ENCODE measurements around the gene STRA8. TPM values are rescaled to one million over a fixed set of nuclear protein-coding genes. Genes with fewer than 3 reads are reported as not detected.

Gene STRA8
- total and polyA plus RNA-seq, 7 donors: not detected

DNA sequence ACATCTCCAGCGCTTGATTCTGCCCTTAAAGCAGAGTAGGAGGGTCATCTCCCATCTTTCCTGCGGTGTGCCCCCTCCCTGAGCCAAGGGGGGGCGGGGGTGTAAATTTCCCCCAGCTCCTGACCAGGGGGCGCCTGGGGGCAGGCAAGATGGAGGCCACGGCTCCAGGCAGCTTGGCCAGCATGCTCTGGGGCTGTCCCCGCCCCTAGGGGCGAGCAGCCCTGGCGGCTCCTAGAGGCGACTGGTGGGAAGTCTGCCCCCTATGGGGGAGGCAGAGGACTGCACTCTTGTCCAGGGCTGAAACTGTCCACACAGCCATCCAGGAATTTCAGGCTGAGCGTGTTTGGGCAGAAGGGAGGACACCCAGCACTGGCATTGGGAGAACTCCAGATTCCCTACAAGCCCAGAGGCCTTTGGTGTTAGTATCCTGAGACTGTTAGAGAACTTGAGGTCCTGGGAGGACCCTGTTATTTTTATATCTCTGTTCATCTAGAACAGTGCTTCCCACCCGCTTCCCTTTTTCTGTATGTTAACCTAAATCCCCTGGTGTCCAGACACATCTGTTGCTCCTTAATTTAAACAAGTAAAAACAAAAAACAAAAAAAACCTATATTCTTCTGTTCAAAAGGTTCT lies 4.6 kb downstream of the STRA8 start:
- ATAC-seq: no peak
- intact Hi-C loops (cut with DNase I): no loop called here
- H3K27ac ChIP-seq: no peak overlapping the region

GRCh38 chr7:135239263-135239662 lies 5.6 kb downstream of the STRA8 start:
- no peaks in the 10 kb centered on the region for H3K36me3 ChIP-seq (ENCODE audit: insufficient read depth in 1 of 2, low read depth in 1 of 2)
- WGBS, 3 donors: 93 to 94% (median 93%) methylated on average over 7 of the region's 7 CpGs
- intact Hi-C loops (cut with DNase I): no loop called here
- H3K4me1 ChIP-seq: no peaks in the 10 kb centered on the region
- DNase-seq: no peak
- no peaks in the 10 kb centered on the region for H3K27me3 ChIP-seq (ENCODE audit: insufficient read depth in 3 of 3, low read length in 2 of 3)
- no peak for ATAC-seq
- H3K9me3 ChIP-seq: no peaks in the 10 kb centered on the region
- TF ChIP-seq, protein P1, sequence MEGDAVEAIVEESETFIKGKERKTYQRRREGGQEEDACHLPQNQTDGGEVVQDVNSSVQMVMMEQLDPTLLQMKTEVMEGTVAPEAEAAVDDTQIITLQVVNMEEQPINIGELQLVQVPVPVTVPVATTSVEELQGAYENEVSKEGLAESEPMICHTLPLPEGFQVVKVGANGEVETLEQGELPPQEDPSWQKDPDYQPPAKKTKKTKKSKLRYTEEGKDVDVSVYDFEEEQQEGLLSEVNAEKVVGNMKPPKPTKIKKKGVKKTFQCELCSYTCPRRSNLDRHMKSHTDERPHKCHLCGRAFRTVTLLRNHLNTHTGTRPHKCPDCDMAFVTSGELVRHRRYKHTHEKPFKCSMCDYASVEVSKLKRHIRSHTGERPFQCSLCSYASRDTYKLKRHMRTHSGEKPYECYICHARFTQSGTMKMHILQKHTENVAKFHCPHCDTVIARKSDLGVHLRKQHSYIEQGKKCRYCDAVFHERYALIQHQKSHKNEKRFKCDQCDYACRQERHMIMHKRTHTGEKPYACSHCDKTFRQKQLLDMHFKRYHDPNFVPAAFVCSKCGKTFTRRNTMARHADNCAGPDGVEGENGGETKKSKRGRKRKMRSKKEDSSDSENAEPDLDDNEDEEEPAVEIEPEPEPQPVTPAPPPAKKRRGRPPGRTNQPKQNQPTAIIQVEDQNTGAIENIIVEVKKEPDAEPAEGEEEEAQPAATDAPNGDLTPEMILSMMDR (IDR thresholded peaks at IDR 0.05): no peak
- no peak overlapping the region for H3K4me3 ChIP-seq
- no peak overlapping the region for H3K27ac ChIP-seq

More for the DNA sequence above, 4.6 kb downstream of the STRA8 start:
- TF ChIP-seq, protein P1 (IDR thresholded peaks at IDR 0.05): peak; percentile 12
- WGBS, 3 donors: 89 to 92% (median 89%) methylated on average over 11 of the region's 11 CpGs
- H3K27me3 ChIP-seq (ENCODE audit: insufficient read depth in 3 of 3, low read length in 2 of 3): no peaks in the 10 kb centered on the region
- H3K4me3 ChIP-seq: no peak overlapping the region
- no peak for DNase-seq
- H3K9me3 ChIP-seq: no peaks in the 10 kb centered on the region
- H3K4me1 ChIP-seq: no peaks in the 10 kb centered on the region
- no peaks in the 10 kb centered on the region for H3K36me3 ChIP-seq (ENCODE audit: insufficient read depth in 1 of 2, low read depth in 1 of 2)

DNA sequence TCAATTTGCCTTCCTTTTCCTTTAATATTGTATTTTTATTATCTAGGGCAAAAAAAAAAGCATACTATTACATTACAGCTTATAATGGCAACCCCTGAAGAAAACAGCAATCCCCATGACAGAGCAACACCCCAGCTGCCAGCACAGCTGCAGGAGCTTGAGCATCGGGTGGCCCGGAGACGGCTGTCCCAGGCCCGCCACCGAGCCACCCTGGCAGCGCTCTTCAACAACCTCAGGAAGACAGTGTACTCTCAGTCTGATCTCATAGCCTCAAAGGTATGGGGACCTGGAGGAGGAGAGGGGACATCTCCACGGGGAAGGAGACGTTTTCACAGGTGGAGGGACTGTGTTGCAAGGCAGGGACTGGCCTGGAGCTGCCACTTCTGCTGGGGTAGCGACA lies 6.8 kb downstream of the STRA8 start:
- no peak for ATAC-seq
- 37 to 60% (median 46%) methylated on average over 9 of the region's 9 CpGs for WGBS, 3 donors
- H3K27me3 ChIP-seq (ENCODE audit: insufficient read depth in 3 of 3, low read length in 2 of 3): no peaks in the 10 kb centered on the region

GRCh38 chr7:135242096-135242684 lies 8.6 kb downstream of the STRA8 start:
- DNase-seq (no peak), ATAC-seq (no peak)
- TF ChIP-seq, protein P1 (IDR thresholded peaks at IDR 0.05): no peak
- Histone ChIP-seq H3K4me3 (no peak overlapping the region), H3K27me3 (ENCODE audit: insufficient read depth in 3 of 3, low read length in 2 of 3) (no peaks in the 10 kb centered on the region), H3K9me3 (no peaks in the 10 kb centered on the region), H3K4me1 (no peaks in the 10 kb centered on the region), H3K36me3 (ENCODE audit: insufficient read depth in 1 of 2, low read depth in 1 of 2) (no peaks in the 10 kb centered on the region), H3K27ac (no peak overlapping the region)
- intact Hi-C loops (cut with DNase I): no loop called here
- WGBS, 3 donors: 76 to 86% (median 76%) methylated on average over 5 of the region's 5 CpGs

More for the DNA sequence above, 6.8 kb downstream of the STRA8 start:
- Histone ChIP-seq H3K4me3 (no peak overlapping the region), H3K9me3 (no peaks in the 10 kb centered on the region), H3K27ac (no peak overlapping the region), H3K36me3 (ENCODE audit: insufficient read depth in 1 of 2, low read depth in 1 of 2) (no peaks in the 10 kb centered on the region), H3K4me1 (no peaks in the 10 kb centered on the region)
- no peak for DNase-seq
- intact Hi-C loops (cut with DNase I): no loop called here
- TF ChIP-seq, protein P1 (IDR thresholded peaks at IDR 0.05): no peak

Data from psoas muscle (tissue), 8 donors.